HL-60/S4 treated with retinoic acid at 250 ng/mL for 4 days and 3 days (cell line): Measurements from ENCODE around the gene OAT.
"Not testable (repeated sequence)": the region's sequence is repeated elsewhere in the genome, so short reads cannot be mapped to it uniquely, and the experiment has no call there.

Experiments
- in situ Hi-C: fragments of 300-500 bp; cut with MboI; formaldehyde crosslinking; loops from 2 replicates; pipeline ENCODE4 v1.7.0; 2022; ENCODE audit warnings: low sequenced_read_pairs

Gene OAT

GRCh38 chr10:124381011-124381611 lies 37.6 kb downstream of the OAT start:
- in situ Hi-C loops: no loop called here

- in situ Hi-C loops: no loop called here
Measured at GRCh38 chr10:124380256-124380995, 38.3 kb downstream of the OAT start.

GRCh38 chr10:124379609-124380193 lies 39.0 kb downstream of the OAT start:
- in situ Hi-C loops: no loop called here

- in situ Hi-C loops: no loop called here
Measured at GRCh38 chr10:124378881-124379471, 39.7 kb downstream of the OAT start.

DNA sequence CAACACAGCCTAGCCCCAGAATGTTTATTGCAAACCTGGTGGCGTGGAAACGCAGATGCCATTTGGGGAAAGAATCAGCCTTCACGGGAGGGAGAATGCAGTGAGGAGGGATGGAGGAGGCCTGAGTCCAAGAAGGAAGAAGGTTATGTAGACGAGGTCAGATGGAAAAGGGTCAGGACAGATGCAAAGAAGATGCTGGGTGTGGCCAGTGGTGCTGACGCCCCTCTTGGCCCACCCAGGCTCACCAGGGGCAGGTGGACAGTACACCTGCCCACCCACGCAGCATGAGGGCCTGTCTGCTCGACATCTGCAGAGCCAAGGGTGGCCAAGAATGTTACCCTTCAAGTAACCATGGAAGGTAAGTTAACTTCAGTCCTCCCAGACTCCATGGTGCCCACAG lies 40.5 kb downstream of the OAT start:
- in situ Hi-C loops: no loop called here

- in situ Hi-C loops: no loop called here
Measured at GRCh38 chr10:124377101-124377500, 41.6 kb downstream of the OAT start.

GRCh38 chr10:124376411-124376810 lies 42.3 kb downstream of the OAT start:
- in situ Hi-C loops: no loop called here

- in situ Hi-C loops: no loop called here
Measured at GRCh38 chr10:124375691-124376090, 43.0 kb downstream of the OAT start.

GRCh38 chr10:124375353-124375614 lies 43.4 kb downstream of the OAT start:
- in situ Hi-C loops: no loop called here

GRCh38 chr10:124374535-124375352 lies 44.0 kb downstream of the OAT start:
- in situ Hi-C loops: no loop called here

DNA sequence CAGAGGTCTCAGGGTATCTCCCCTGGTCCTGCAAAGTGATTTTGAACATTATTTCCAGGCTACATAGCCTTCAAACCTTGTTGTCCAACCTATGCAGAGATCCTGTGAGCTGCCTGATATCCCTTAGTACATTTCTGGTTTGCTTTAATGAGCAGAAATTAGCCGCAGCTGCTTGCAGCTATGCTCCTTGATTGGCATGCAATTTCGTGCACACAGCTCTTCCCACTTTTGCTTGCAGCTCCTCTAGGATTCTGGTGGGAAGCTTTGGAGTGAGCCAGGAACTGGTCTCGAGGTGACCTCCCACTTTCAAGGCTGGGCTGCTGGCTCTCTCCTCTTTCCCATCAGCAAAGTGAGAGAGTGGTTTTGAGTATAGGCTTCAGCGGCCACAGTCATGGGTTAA lies 45.8 kb downstream of the OAT start:
- in situ Hi-C loops: no loop called here

GRCh38 chr10:124370426-124370825 lies 48.3 kb downstream of the OAT start:
- in situ Hi-C loops: no loop called here

- in situ Hi-C loops: no loop called here
Measured at GRCh38 chr10:124369986-124370385, 48.7 kb downstream of the OAT start.

GRCh38 chr10:124369533-124369932 lies 49.2 kb downstream of the OAT start:
- in situ Hi-C loops: not testable (repeated sequence)

DNA sequence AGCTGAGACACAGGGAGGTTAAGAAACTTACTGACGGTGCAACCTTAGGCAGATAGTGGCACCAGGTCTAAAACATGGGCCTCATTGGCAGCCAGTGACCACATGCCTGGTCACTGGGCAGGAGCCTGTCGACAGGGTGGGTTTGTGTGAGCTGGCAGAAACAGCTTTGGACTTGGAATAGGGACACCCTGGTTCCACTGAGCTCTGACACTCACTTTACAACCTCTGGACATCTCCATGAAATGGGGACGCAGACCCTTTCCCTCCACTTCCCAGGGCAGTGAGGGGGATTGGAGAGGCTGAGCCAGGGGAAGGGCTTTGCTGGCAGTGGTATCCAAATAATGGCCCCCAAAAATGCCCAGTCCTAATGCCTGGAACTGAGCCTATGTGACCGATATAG lies 49.7 kb downstream of the OAT start:
- in situ Hi-C loops: no loop called here

GRCh38 chr10:124367936-124368335 lies 50.8 kb downstream of the OAT start:
- in situ Hi-C loops: no loop called here

- in situ Hi-C loops: no loop called here
Measured at GRCh38 chr10:124367414-124367813, 51.3 kb downstream of the OAT start.

DNA sequence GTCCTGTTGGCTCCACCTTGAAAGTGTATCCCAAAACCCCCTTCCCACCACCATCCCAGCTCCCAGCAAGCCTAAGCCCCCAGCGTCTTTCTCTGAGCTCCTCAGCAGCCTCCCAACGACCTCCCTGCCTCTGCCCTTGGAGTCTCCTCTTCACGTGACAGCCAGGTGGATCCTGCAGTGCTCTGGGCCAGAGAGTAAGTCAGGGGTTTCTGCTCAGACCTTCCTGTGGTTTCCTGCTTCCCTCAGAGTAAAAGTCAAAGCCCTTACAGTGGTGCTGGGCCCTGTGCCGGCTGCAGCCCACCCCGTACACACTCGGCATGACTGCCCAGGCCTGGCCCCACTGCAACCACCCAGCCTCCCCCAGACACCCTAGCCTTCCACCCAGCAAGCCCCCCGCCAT lies 51.9 kb downstream of the OAT start:
- in situ Hi-C loops: no loop called here

GRCh38 chr10:124366343-124366742 lies 52.4 kb downstream of the OAT start:
- in situ Hi-C loops: no loop called here

DNA sequence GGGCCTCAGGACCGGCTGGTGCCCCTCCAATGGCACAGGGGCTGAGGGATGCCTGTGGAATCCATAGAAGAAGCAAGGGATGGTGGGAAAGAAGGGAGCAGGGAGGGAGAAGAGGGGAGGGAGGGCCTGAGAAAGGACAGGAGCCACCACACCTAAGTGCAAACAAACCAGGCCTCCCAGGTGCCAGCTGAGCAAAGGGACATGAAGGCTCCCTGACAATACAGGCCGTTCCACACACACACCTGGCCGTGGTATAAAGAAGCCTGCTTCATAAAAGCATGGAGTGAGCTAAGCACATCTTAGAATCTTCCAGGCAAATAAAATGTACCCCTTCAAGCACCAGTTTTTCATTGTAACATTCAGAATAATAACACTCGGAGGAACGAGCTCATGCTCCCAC lies 54.0 kb downstream of the OAT start:
- in situ Hi-C loops: no loop called here

DNA sequence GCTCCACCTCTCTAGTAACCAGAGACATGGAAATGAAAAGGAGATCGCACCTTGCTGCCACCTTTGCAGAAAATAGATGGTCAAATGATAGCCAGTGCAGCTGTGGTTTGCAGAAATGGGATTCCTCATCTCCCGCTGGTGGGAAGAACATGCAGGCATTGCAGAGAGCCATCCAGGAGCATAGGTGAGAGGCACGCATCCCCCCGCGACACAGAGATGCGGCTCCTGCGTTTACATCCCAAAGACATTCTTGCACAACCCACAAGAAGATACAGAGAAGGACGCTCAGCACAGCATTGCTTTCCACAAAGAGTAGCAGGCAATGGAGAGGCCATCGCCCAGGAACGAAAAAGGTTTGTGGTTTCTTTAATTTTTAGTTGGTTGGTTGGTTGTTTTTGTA lies 56.2 kb downstream of the OAT start:
- in situ Hi-C loops: no loop called here
